Measurements from ENCODE around the gene TMEM184C.
A peak's percentile ranks its signal among the peaks of the same experiment; 100 is the strongest.

Gene TMEM184C

GRCh38 chr4:147596377-147596776 is 20.8 kb upstream of the TMEM184C start:
- TF ChIP-seq CTCF (IDR thresholded peaks at IDR 0.05; ENCODE audit: extremely low read depth, insufficient read depth, missing control alignments) = peak; percentile 19
- in situ Hi-C loops (cut with MboI; ENCODE audit: low pct_unique_long_range_greater_than_20kb, low sequenced_read_pairs, unreplicated experiment) = loop anchor here (25.0 kb wide), 1 partner anchor 434 kb away; no protein-coding TSS in a partner anchor
- DNase-seq (ENCODE audit: low spot score) = peak; percentile 17

- no peak for DNase-seq (ENCODE audit: low spot score)
- no peak for TF ChIP-seq CTCF (IDR thresholded peaks at IDR 0.05; ENCODE audit: extremely low read depth, insufficient read depth, missing control alignments)
- in situ Hi-C loops (cut with MboI; ENCODE audit: low pct_unique_long_range_greater_than_20kb, low sequenced_read_pairs, unreplicated experiment) = loop anchor here (25.0 kb wide), 1 partner anchor 435 kb away; no protein-coding TSS in a partner anchor
Observed at GRCh38 chr4:147596981-147597380, 20.2 kb upstream of the TMEM184C start.

GRCh38 chr4:147597561-147597960 is 19.6 kb upstream of the TMEM184C start:
- in situ Hi-C loops (cut with MboI; ENCODE audit: low pct_unique_long_range_greater_than_20kb, low sequenced_read_pairs, unreplicated experiment) = loop anchor here (25.0 kb wide), 1 partner anchor 435 kb away; no protein-coding TSS in a partner anchor
- TF ChIP-seq CTCF (IDR thresholded peaks at IDR 0.05; ENCODE audit: extremely low read depth, insufficient read depth, missing control alignments) = no peak
- DNase-seq (ENCODE audit: low spot score) = no peak

GRCh38 chr4:147599206-147599605 is 18.0 kb upstream of the TMEM184C start:
- in situ Hi-C loops (cut with MboI; ENCODE audit: low pct_unique_long_range_greater_than_20kb, low sequenced_read_pairs, unreplicated experiment) = loop anchor here (25.0 kb wide), 1 partner anchor 437 kb away; no protein-coding TSS in a partner anchor
- no peak for TF ChIP-seq CTCF (IDR thresholded peaks at IDR 0.05; ENCODE audit: extremely low read depth, insufficient read depth, missing control alignments)
- no peak for DNase-seq (ENCODE audit: low spot score)

GRCh38 chr4:147599769-147600168 is 17.4 kb upstream of the TMEM184C start:
- no peak for TF ChIP-seq CTCF (IDR thresholded peaks at IDR 0.05; ENCODE audit: extremely low read depth, insufficient read depth, missing control alignments)
- no peak for DNase-seq (ENCODE audit: low spot score)
- in situ Hi-C loops (cut with MboI; ENCODE audit: low pct_unique_long_range_greater_than_20kb, low sequenced_read_pairs, unreplicated experiment) = loop anchor here (25.0 kb wide), 1 partner anchor 437 kb away; no protein-coding TSS in a partner anchor

GRCh38 chr4:147605499-147605898 is 11.7 kb upstream of the TMEM184C start:
- TF ChIP-seq CTCF (IDR thresholded peaks at IDR 0.05; ENCODE audit: extremely low read depth, insufficient read depth, missing control alignments) = no peak
- DNase-seq (ENCODE audit: low spot score) = no peak
- in situ Hi-C loops (cut with MboI; ENCODE audit: low pct_unique_long_range_greater_than_20kb, low sequenced_read_pairs, unreplicated experiment) = no loop called here
